K562 (cell line): ENCODE results near the gene BCL7B. TPM values are rescaled to one million over a fixed set of nuclear protein-coding genes. Genes with fewer than 3 reads are reported as not detected.

Experiments
- BRCA1 ChIP-seq, 2 experiments: fragments of 450-650 bp in 1 of 2; sonication (generic) in 1 of 2; formaldehyde crosslinking in 1 of 2; IDR thresholded peaks; 2 replicates each; pipeline versions ENCODE4 v1.5.0 to v1.6.1; 2017 to 2020; ENCODE audit warnings: mild to moderate bottlenecking in 1 of 2, missing genetic modification reagents in 1 of 2
- DEAF1 ChIP-seq: fragments of 450-650 bp; formaldehyde crosslinking; IDR thresholded peaks from 2 replicates; pipeline ENCODE4 v1.4.0; 2020; ENCODE audit warnings: mild to moderate bottlenecking, moderate library complexity
- DIDO1 ChIP-seq: fragments of 450-650 bp; IDR thresholded peaks from 2 replicates; pipeline ENCODE4 v1.6.1; 2016; ENCODE audit warnings: low read depth, missing biosample characterization, missing genetic modification characterization
- ERF ChIP-seq: fragments of 450-650 bp; formaldehyde crosslinking; IDR thresholded peaks from 2 replicates; pipeline ENCODE4 v1.4.0; 2020; ENCODE audit warnings: mild to moderate bottlenecking, mixed read lengths
- HDAC6 ChIP-seq: IDR thresholded peaks from 2 replicates; pipeline ENCODE4 v1.6.1; 2012; ENCODE audit warnings: low read depth, mild to moderate bottlenecking, control low read depth, inconsistent platforms, low read length, moderate library complexity
- KLF6 ChIP-seq: fragments of 250-450 bp; sonication (Bioruptor Pico); IDR thresholded peaks from 2 replicates; pipeline ENCODE4 v1.4.0; 2020; ENCODE audit warnings: mild to moderate bottlenecking, moderate library complexity, borderline replicate concordance
- MLX ChIP-seq, 2 experiments: fragments of 450-650 bp in 1 of 2; sonication (generic) in 1 of 2; formaldehyde crosslinking; conservative IDR thresholded peaks; 2 replicates each; pipeline versions ENCODE4 v1.4.0 to v1.8.1; 2020 to 2022; ENCODE audit warnings: mild to moderate bottlenecking in 1 of 2, missing genetic modification reagents in 1 of 2
- NR2C2 ChIP-seq, 2 experiments: fragments of 200-800 bp in 1 of 2; sonication (Bioruptor generic) in 1 of 2; sonication (generic) in 1 of 2; formaldehyde crosslinking in 1 of 2; IDR thresholded peaks; 2 replicates each; pipeline versions ENCODE4 v1.6.1 to v1.8.0; 2016 to 2022; ENCODE audit warnings: mild to moderate bottlenecking in 1 of 2, missing compliant biosample characterization in 1 of 2, missing genetic modification characterization in 1 of 2, missing genetic modification reagents in 1 of 2
- PATZ1 ChIP-seq: fragments of 250-450 bp; sonication (Bioruptor Pico); IDR thresholded peaks from 2 replicates; pipeline ENCODE4 v1.5.0; 2020; ENCODE audit warnings: mild to moderate bottlenecking, borderline replicate concordance
- PPARD ChIP-seq: fragments of 250-450 bp; sonication (Bioruptor Pico); IDR thresholded peaks from 2 replicates; pipeline ENCODE4 v1.8.0; 2022; ENCODE audit warnings: inconsistent platforms, mild to moderate bottlenecking, moderate library complexity
- PRPF4 ChIP-seq: fragments of 200-400 bp; formaldehyde crosslinking; IDR thresholded peaks from one replicate; pipeline ENCODE4 v1.6.1; 2017; ENCODE audit warnings: low read length, low read depth, mild to moderate bottlenecking; ENCODE audit not compliant: insufficient read depth, poor library complexity, severe bottlenecking
- SIX5 ChIP-seq, 2 experiments: IDR thresholded peaks; 2 replicates each; pipeline ENCODE4 v1.6.1; 2011; ENCODE audit warnings: low read length in 2 of 2, borderline replicate concordance in 1 of 2, low read depth in 1 of 2, mild to moderate bottlenecking in 1 of 2, moderate library complexity in 1 of 2; ENCODE audit not compliant: insufficient read depth in 1 of 2
- SMARCB1 ChIP-seq: IDR thresholded peaks from 2 replicates; pipeline ENCODE4 v1.6.1; 2011; ENCODE audit warnings: improper control_type of control experiment, low read depth; ENCODE audit not compliant: insufficient read length
- XRCC5 ChIP-seq: fragments of 200-400 bp; formaldehyde crosslinking; IDR thresholded peaks from 2 replicates; pipeline ENCODE4 v1.6.1; 2017; ENCODE audit warnings: low read depth, mild to moderate bottlenecking, low read length
- ZBTB34 ChIP-seq: fragments of 250-450 bp; sonication (Bioruptor Pico); IDR thresholded peaks from 2 replicates; pipeline ENCODE4 v1.8.0; 2021; ENCODE audit warnings: mild to moderate bottlenecking, moderate library complexity
- ZFPM2 ChIP-seq: fragments of 250-450 bp; sonication (Bioruptor Pico); IDR thresholded peaks from 2 replicates; pipeline ENCODE4 v1.5.1; 2022; ENCODE audit warnings: mild to moderate bottlenecking
- ZNF121 ChIP-seq: sonication (generic); formaldehyde crosslinking; conservative IDR thresholded peaks from 2 replicates; pipeline ENCODE4 v1.8.0; 2022; ENCODE audit warnings: missing genetic modification reagents
- ZNF140 ChIP-seq: fragments of 250-450 bp; sonication (Bioruptor Pico); IDR thresholded peaks from 2 replicates; pipeline ENCODE4 v1.8.0; 2021; ENCODE audit warnings: moderate library complexity, mild to moderate bottlenecking, inconsistent platforms
- ZNF449 ChIP-seq: fragments of 250-450 bp; sonication (Bioruptor Pico); IDR thresholded peaks from 2 replicates; pipeline ENCODE4 v1.8.0; 2022; ENCODE audit warnings: moderate library complexity, mild to moderate bottlenecking, inconsistent platforms
- polyA plus RNA-seq, 8 experiments: library from polyadenylated mRNA; depleted of rRNA in 4 of 8; stranded (reverse) in 5 of 8; unstranded in 3 of 8; fragments of >200 nt; fragmentation: Nextera tagmentation in 2 of 8; fragmentation: Illumina TruSeq in 1 of 8; extraction: Ambion mirVana in 2 of 8; extraction: Trizol in 1 of 8; gene quantifications; 2 replicates each; pipeline versions ENCODE4 v1.2.1 to v1.2.3, GENCODE V29; 2011 to 2014; ENCODE audit warnings: inconsistent platforms in 1 of 8, missing spikeins in 1 of 8
- total RNA-seq, 7 experiments: library from RNA; depleted of rRNA in 6 of 7; stranded (reverse); fragments of >200 nt in 6 of 7; fragmentation: Illumina TruSeq in 2 of 7; extraction: Trizol in 2 of 7; gene quantifications; 2 replicates each; pipeline versions ENCODE4 v1.2.1 to v1.2.3, GENCODE V29; 2011 to 2021; ENCODE audit warnings: low replicate concordance in 1 of 7

Gene BCL7B
- total and polyA plus RNA-seq, 9 of the 15 experiments (the other 6 are each of a cell fraction or from before 2014, with no cell fraction given) = 10.0 to 73.2 (median 32.9) TPM

- no peak for TF ChIP-seq ZNF140 (CRISPR knock-in tag)
- TF ChIP-seq HDAC6 = no peak
- no peak for TF ChIP-seq DIDO1 (tag)
- TF ChIP-seq ERF (CRISPR knock-in tag) = no peak
- TF ChIP-seq SMARCB1 = no peak
- no peak for TF ChIP-seq ZFPM2 (CRISPR knock-in tag)
- 0 out of 2 replicates have a peak, but pooled peaks have one; percentile 16 for TF ChIP-seq XRCC5
- TF ChIP-seq PPARD (CRISPR knock-in tag) = no peak
- no peak for TF ChIP-seq ZBTB34 (CRISPR knock-in tag)
- TF ChIP-seq ZNF449 (CRISPR knock-in tag) = no peak
- no peak for TF ChIP-seq SIX5 (IDR thresholded peaks at IDR 0.05; ENCODE audit: borderline replicate concordance in 1 of 2, insufficient read depth in 1 of 2, low read depth in 1 of 2, low read length in 2 of 2)
- no peak for TF ChIP-seq ZNF121 (CRISPR knock-in tag)
- no peak for TF ChIP-seq MLX (CRISPR knock-in tag; conservative IDR thresholded peaks at IDR 0.05)
- no peak for TF ChIP-seq DEAF1
- no peak for TF ChIP-seq KLF6 (CRISPR knock-in tag)
- TF ChIP-seq PATZ1 = no peak
- TF ChIP-seq BRCA1 (IDR thresholded peaks at IDR 0.05) = no peak
- TF ChIP-seq BRCA1 (CRISPR knock-in tag; IDR thresholded peaks at IDR 0.05) = no peak
- TF ChIP-seq PRPF4 = no peak
- no peak for TF ChIP-seq NR2C2 (CRISPR knock-in tag; IDR thresholded peaks at IDR 0.05)
- TF ChIP-seq NR2C2 (tag; IDR thresholded peaks at IDR 0.05) = 0 out of 2 replicates have a peak, but pooled peaks have one; percentile 47
These were observed 15.8 kb upstream of the BCL7B start (continued) for GRCh38 chr7:73573276-73573675.
